ENCODE measurements around the gene HBM.

DNA sequence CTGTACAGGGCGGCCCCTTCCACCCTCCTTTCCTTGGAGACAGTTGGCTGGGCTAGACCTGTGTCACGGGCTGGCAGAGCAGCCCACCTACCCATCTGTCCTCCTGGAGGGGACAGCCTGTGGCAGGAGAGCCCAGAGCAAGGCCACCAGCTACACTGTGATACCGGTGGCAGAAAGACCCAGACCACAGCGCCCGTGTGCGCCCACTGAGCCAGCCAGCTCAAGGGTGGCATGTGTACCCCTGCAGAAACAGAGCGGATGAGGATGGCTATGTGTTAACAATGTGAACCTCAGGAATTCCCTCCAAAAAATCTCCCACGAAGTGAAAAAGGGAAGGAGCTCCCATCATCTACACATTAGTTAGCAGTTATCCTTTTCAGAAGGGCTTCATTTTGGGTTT, 21.6 kb downstream of the HBM start:
- TF ChIP-seq, protein P1, sequence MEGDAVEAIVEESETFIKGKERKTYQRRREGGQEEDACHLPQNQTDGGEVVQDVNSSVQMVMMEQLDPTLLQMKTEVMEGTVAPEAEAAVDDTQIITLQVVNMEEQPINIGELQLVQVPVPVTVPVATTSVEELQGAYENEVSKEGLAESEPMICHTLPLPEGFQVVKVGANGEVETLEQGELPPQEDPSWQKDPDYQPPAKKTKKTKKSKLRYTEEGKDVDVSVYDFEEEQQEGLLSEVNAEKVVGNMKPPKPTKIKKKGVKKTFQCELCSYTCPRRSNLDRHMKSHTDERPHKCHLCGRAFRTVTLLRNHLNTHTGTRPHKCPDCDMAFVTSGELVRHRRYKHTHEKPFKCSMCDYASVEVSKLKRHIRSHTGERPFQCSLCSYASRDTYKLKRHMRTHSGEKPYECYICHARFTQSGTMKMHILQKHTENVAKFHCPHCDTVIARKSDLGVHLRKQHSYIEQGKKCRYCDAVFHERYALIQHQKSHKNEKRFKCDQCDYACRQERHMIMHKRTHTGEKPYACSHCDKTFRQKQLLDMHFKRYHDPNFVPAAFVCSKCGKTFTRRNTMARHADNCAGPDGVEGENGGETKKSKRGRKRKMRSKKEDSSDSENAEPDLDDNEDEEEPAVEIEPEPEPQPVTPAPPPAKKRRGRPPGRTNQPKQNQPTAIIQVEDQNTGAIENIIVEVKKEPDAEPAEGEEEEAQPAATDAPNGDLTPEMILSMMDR (IDR thresholded peaks at IDR 0.05): no peak
- no peak for TF ChIP-seq POLR2A (IDR thresholded peaks at IDR 0.05)
